Measurements from ENCODE around the gene PPAN. TPM values are rescaled to one million over a fixed set of nuclear protein-coding genes. Genes with fewer than 3 reads are reported as not detected.

Gene PPAN
- total and polyA plus RNA-seq, 5 experiments from 2014 or later: 15.7 to 122 (median 42.7) TPM

DNA sequence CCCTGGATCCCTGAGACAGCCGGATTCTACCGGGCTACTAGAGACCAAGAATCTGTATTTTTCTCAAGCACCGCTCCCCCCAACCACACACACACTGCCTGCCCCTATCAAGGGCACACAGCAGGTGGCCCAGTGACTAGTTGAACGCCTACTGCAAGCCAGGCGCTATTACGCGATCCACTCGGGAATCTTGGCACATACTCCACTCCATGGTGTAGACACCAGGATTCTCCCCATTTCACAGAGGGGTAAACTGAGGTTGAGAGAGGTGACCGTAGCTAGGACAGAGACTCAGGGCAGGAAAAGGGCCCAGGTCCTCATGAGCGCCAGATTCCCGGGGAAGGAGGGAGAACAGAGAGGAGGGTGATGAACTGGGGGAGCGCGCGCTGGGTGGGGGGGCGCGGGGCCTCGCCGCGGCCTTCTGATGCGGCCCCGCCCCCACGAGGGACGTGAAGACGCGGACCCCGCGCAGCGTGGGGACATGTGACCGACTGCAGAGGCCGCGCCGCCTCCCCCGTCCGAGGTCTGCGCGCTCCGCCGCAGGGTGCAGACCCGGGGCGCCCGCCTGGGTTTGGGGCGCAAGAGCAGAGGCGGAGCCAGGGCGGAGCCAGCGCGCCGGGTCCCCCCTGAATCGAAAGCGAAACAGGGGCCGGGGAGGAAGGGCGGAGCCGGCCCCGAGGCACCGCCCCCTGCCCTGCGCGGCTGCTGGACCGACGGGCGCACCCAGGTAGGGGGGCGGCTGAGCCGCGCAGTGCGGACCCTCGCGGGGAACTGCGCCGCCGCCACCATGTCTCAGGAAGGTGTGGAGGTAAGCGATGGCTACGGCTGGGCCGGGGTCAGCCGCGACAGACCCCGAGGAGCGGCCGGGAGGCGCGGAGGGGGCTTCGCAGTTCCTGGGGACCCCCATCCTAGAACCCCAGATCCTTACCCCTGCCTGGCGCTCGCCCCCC lies 20.2 kb upstream of the PPAN start, which contains the start of gene SHFL:
SHFL (plus strand) TSS at position 677 of the 950 bp plus-strand sequence; CDS start at position 788, 111 bp downstream.
- no peaks in the 10 kb centered on the region for H3K9me3 Mint-ChIP-seq
- H3K36me3 Mint-ChIP-seq: peaks cover 0 to 19% (median 0%) of the 10 kb centered on the region in 3 donors
- H3K4me3 Mint-ChIP-seq: peak within 1 kb of the TSS; percentile 83 to 94 (median 86)
- H3K27ac Mint-ChIP-seq: peak within 1 kb of the TSS; percentile 66 to 95 (median 92)
- H3K4me1 Mint-ChIP-seq: peaks cover 8 to 18% (median 9%) of the 10 kb centered on the region in 4 donors
- DNase-seq (peak; percentile 74 to 91 (median 84)), ATAC-seq (peak; percentile 91 to 94)
- H3K27me3 Mint-ChIP-seq: no peaks in the 10 kb centered on the region
- POLR2A ChIA-PET: interaction anchor here (0.7 to 1.7 kb wide), 5 partner anchors 10 to 106 kb away, joined by 3 to 7 read pairs (median 5); partner anchors contain the start of genes ANGPTL6 and PPAN

GRCh38 chr19:10086591-10087192 lies 19.5 kb upstream of the PPAN start:
- Mint-ChIP-seq H3K27me3 (no peaks in the 10 kb centered on the region), H3K27ac (peak overlapping the region in 9 of 10 donors; percentile 52 to 91 (median 74)), H3K4me3 (peak overlapping the region; percentile 70 to 94 (median 84)), H3K36me3 (peaks cover 0 to 23% (median 0%) of the 10 kb centered on the region in 3 donors), H3K4me1 (peaks cover 10 to 21% (median 12%) of the 10 kb centered on the region in 4 donors), H3K9me3 (no peaks in the 10 kb centered on the region)
- DNase-seq: peak in 3 of 10 donors; percentile 30 to 49 (median 30)
- POLR2A ChIA-PET: interaction anchor here (1.0 to 1.3 kb wide), 2 partner anchors 11 to 16 kb away, joined by 3 to 7 read pairs; partner anchors contain the start of gene ANGPTL6
- ATAC-seq: peak; percentile 17 to 24

DNA sequence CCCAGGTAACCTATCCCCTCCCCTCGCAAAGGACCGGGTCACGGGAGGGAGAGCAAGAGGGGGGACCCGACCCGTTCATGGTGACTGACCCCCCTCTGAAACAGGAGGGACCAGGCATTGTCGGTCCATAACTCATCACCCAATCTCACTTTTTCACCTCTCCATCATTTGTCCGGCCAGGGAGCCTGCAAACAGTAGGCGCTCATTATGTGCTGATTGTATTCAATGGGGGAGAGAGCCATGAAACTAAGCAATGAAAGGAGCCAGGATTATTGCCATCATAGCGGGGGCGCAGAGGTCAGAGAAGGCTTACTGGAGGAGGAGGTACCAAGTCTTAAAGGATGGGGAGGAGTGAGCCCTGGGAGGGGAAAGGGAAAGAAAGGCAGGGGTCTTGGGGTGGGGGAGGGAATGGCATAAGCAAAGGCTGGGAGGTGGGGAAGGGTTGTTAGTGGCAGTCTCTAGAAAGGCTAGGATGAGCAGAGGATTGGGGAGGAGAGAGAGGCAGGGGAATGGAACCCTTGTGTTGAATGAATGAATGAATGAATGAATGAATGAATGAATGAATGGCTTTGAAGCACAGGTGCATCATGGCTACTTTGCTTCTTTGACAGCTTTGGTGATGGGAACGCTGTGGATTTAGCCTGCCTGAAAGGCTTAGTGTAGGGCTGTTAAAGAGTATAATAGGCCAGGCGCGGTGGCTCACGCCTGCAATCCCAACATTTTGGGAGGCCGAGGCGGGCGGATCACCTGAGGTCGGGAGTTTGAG lies 18.7 kb upstream of the PPAN start:
- no peaks in the 10 kb centered on the region for H3K27me3 Mint-ChIP-seq
- ATAC-seq (no peak), DNase-seq (no peak)
- peak overlapping the region; percentile 70 to 94 (median 84) for H3K4me3 Mint-ChIP-seq
- peak overlapping the region in 9 of 10 donors; percentile 15 to 93 (median 82) for H3K27ac Mint-ChIP-seq
- peaks cover 0 to 29% (median 0%) of the 10 kb centered on the region in 3 donors for H3K36me3 Mint-ChIP-seq
- H3K4me1 Mint-ChIP-seq: peaks cover 13 to 24% (median 16%) of the 10 kb centered on the region in 4 donors
- POLR2A ChIA-PET: interaction anchor here (0.5 to 1.0 kb wide), 3 partner anchors 10 to 38 kb away, joined by 3 to 4 read pairs (median 3); no protein-coding TSS in a partner anchor
- H3K9me3 Mint-ChIP-seq: no peaks in the 10 kb centered on the region

DNA sequence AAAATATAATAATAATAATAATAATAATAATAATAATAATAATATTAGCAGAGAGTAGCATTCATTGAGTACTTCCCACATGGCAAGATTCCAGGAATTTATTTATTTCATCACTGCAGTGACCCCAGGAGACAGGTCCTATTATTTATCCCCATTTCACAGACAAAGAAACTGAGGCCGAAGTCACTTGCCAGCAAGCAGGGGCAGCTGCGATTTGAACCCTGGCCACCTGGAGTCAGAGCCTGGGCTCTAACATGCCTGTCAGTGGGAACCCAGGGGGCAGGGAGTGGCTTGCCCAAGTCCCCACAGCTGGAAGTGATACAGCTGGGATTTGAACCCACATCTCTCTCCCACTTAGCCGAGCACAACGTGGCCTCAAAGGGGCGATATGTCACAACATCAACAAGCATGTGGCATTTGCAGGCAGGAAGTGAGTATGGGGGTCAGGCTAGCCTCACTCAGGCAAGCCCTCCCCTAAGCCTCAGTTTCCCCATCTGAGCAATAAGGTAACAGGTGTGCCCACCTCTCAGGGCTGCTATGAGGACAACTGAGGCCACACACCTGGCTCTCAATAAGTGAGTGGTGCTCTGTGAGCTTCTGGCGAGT lies 17.1 kb upstream of the PPAN start:
- no peak for ATAC-seq
- POLR2A ChIA-PET: interaction anchor here (0.9 kb wide), 1 partner anchor 55 kb away, joined by 3 read pairs; no protein-coding TSS in a partner anchor
- Mint-ChIP-seq H3K9me3 (no peaks in the 10 kb centered on the region), H3K4me3 (peak overlapping the region in 1 of 10 donors; percentile 24), H3K4me1 (peaks cover 15 to 26% (median 18%) of the 10 kb centered on the region in 4 donors), H3K27me3 (no peaks in the 10 kb centered on the region), H3K36me3 (peaks cover 5 to 39% (median 9%) of the 10 kb centered on the region in 3 donors), H3K27ac (peak overlapping the region in 4 of 10 donors; percentile 34 to 71 (median 58))
- no peak for DNase-seq

DNA sequence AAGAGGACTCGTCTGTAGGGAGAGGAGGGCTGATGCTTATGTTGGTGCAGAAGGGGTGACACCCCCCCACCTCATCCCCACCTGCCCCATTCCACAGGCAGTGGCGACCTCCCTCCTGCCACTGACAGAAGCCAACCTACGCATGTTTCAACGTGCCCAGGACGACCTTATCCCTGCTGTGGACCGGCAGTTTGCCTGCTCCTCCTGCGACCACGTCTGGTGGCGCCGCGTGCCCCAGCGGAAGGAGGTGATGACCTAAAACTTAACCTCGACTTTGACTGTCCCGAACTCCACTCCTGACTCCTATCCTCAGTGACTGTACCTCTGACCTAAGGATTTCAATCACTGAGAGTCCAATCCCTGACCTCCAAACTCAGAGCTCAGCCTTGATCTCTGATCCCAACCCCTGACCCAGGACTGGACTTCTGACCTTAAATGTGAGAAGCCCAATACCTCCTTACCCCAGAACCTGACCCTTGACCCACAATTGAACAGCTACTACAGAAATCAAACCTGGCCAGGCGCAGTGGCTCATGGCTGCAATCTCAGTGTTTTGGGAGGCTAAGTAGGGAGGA lies 16.3 kb upstream of the PPAN start:
- no peaks in the 10 kb centered on the region for H3K27me3 Mint-ChIP-seq
- H3K4me1 Mint-ChIP-seq: peaks cover 15 to 26% (median 18%) of the 10 kb centered on the region in 4 donors
- H3K27ac Mint-ChIP-seq: peak overlapping the region in 5 of 10 donors; percentile 24 to 72 (median 67)
- no peaks in the 10 kb centered on the region for H3K9me3 Mint-ChIP-seq
- DNase-seq (no peak), ATAC-seq (no peak)
- peaks cover 5 to 39% (median 9%) of the 10 kb centered on the region in 3 donors for H3K36me3 Mint-ChIP-seq
- H3K4me3 Mint-ChIP-seq: peak overlapping the region in 1 of 10 donors; percentile 15
- POLR2A ChIA-PET: interaction anchor here (0.7 to 2.2 kb wide), 2 partner anchors 16 to 24 kb away, joined by 3 to 7 read pairs; no protein-coding TSS in a partner anchor

GRCh38 chr19:10091370-10091687 lies 14.8 kb upstream of the PPAN start:
- ATAC-seq (no peak), DNase-seq (no peak)
- Mint-ChIP-seq H3K4me1 (peaks cover 16 to 27% (median 21%) of the 10 kb centered on the region in 4 donors), H3K36me3 (peaks cover 5 to 39% (median 9%) of the 10 kb centered on the region in 3 donors), H3K27ac (peak overlapping the region in 1 of 10 donors; percentile 68), H3K9me3 (no peaks in the 10 kb centered on the region), H3K4me3 (no peak overlapping the region), H3K27me3 (no peaks in the 10 kb centered on the region)
- POLR2A ChIA-PET: interaction anchor here (0.8 to 2.2 kb wide), 2 partner anchors 23 to 52 kb away, joined by 5 to 7 read pairs; no protein-coding TSS in a partner anchor

DNA sequence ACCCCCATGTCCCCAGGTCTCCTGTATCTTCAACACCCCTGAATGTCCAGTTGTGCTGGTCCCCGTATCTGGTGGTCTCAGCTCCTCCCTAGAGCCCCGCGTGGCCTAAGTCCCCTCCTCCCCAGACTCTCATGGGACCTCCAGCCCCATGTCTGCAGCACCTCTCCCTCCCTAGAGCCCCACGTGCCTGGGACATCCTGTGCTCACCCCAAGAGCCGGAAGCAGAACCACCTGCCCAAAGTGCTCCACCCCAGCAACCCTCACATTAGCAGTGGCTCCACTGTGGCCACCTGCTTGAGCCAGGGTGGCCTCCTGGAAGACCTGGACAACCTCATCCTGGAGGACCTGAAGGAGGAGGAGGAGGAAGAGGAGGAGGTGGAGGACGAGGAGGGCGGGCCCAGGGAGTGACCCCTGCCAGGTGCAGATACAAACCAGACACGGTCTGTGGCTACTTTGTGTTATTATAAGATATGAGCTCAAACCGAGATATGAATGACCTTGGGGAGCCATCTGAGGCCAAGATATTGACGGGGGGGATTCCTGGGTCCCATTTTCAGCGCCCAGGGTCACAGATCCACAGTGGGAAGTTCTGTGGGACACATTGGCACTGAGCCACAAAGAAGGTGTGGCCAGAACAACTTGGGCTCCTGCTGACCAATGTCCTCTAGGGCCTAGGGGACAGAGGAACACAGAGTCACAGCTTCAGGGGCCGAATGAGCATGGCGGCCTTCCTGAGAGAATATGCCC lies 14.1 kb upstream of the PPAN start:
- H3K9me3 Mint-ChIP-seq: no peaks in the 10 kb centered on the region
- no peaks in the 10 kb centered on the region for H3K27me3 Mint-ChIP-seq
- no peak for ATAC-seq
- DNase-seq: no peak
- H3K27ac Mint-ChIP-seq: peak overlapping the region in 6 of 10 donors; percentile 49 to 83 (median 72)
- POLR2A ChIA-PET: interaction anchor here (0.6 to 2.2 kb wide), 2 partner anchors 16 to 22 kb away, joined by 3 to 7 read pairs; no protein-coding TSS in a partner anchor
- H3K4me1 Mint-ChIP-seq: peaks cover 16 to 29% (median 22%) of the 10 kb centered on the region in 4 donors
- H3K4me3 Mint-ChIP-seq: peak overlapping the region in 3 of 10 donors; percentile 7 to 29 (median 8)
- H3K36me3 Mint-ChIP-seq: peaks cover 5 to 39% (median 9%) of the 10 kb centered on the region in 3 donors

DNA sequence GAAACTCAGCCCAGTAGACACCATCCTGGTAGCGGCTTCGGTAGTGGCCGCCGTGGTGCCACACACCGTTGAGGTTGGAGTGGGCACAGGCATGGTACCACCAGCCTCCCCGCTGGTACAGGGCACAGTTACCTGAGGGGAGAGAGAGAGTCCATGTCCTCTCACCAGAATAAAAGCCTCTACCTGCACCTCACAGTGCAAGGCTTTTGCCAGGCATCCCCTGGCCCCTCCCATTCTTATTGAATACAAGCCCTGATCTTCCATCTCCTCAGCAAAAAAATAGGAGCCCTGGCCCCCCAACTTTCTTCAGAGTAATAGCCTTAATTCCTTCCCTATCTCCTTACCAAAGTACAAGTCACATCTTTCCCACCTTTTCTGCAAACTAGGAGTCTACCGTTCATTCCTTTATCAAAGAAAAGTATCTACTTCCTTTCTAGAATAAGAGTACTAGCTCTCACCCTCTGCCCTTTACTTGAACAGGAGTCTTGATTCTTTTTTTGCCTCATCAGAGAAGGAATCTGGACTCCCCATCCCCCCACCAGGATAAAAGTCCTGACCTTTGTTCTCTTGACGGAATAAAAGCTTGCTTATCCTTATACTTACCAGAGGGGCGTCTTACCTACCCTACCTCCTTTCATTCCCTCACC lies 13.4 kb upstream of the PPAN start:
- Mint-ChIP-seq H3K4me3 (no peak overlapping the region), H3K9me3 (no peaks in the 10 kb centered on the region), H3K36me3 (peaks cover 5 to 34% (median 9%) of the 10 kb centered on the region in 3 donors), H3K27ac (peak overlapping the region in 4 of 10 donors; percentile 34 to 59 (median 52)), H3K4me1 (peaks cover 12 to 21% (median 17%) of the 10 kb centered on the region in 4 donors), H3K27me3 (no peaks in the 10 kb centered on the region)
- no peak for DNase-seq
- POLR2A ChIA-PET: interaction anchor here (0.6 kb wide), 1 partner anchor 15 kb away, joined by 3 read pairs; no protein-coding TSS in a partner anchor
- ATAC-seq: no peak

GRCh38 chr19:10093295-10094186 lies 12.6 kb upstream of the PPAN start:
- Mint-ChIP-seq H3K36me3 (peaks cover 5 to 32% (median 9%) of the 10 kb centered on the region in 3 donors), H3K27me3 (no peaks in the 10 kb centered on the region), H3K27ac (peak overlapping the region in 6 of 10 donors; percentile 34 to 80 (median 50)), H3K9me3 (no peaks in the 10 kb centered on the region), H3K4me3 (no peak overlapping the region), H3K4me1 (peaks cover 14 to 26% (median 18%) of the 10 kb centered on the region in 4 donors)
- POLR2A ChIA-PET: interaction anchor here (0.6 kb wide), 1 partner anchor 154 kb away, joined by 5 read pairs; no protein-coding TSS in a partner anchor
- DNase-seq (no peak), ATAC-seq (no peak)

Measured in naive thymus-derived CD8-positive, alpha-beta T cell (primary cell).